Posterior vena cava (tissue), 2 donors: ENCODE measurements around the gene NUCB1. TPM values are rescaled to one million over a fixed set of nuclear protein-coding genes. Genes with fewer than 3 reads are reported as not detected.
"Not testable (repeated sequence)": the region's sequence is repeated elsewhere in the genome, so short reads cannot be mapped to it uniquely, and the experiment has no call there.

Experiments
- DNase-seq: peaks from one replicate; pipeline ENCODE4 v3.0.0-alpha.2; 2020; ENCODE audit warnings: low spot score
- intact Hi-C, 2 donors: fragments of 100-400 bp; cut with DNase I; formaldehyde crosslinking; loops; one replicate each; pipeline versions ENCODE4 v1.14.1 to v1.14.2; 2022 to 2023
- total RNA-seq, 2 donors: library from RNA; stranded (reverse); fragmentation: NEBNext Ultra II Directional; extraction: Animal tissue kit (Norgen Biotek cat#: 25700); gene quantifications; one replicate each; pipeline ENCODE4 v1.2.1, GENCODE V29; 2021
- donor health status: DM: yes; HTN: yes; CAD: no.
- donor health status: DM: yes; HTN: yes; CAD: no.

The NUCB1 gene
- total RNA-seq, 2 donors from 2014 or later: 219 to 282 TPM

GRCh38 chr19:48897181-48897580 lies 2.9 kb upstream of the NUCB1 start:
- DNase-seq: no peak
- intact Hi-C loops: loop anchor here (10.0 kb wide), 2 partner anchors 58 to 68 kb away; partner anchors contain the start of genes BAX (in 1 of the 2) and FTL (in 1 of the 2)

GRCh38 chr19:48899386-48899749 lies 744 bp upstream of the NUCB1 start:
- intact Hi-C loops: loop anchor here (10.0 kb wide), 2 partner anchors 55 to 65 kb away; partner anchors contain the start of genes BAX (in 1 of the 2) and FTL (in 1 of the 2)

GRCh38 chr19:48900477-48901406 lies 630 bp downstream of the NUCB1 start:
- intact Hi-C loops: no loop called here
- no peak for DNase-seq

More at GRCh38 chr19:48899386-48899749, 744 bp upstream of the NUCB1 start:
- not testable (repeated sequence) for DNase-seq

DNA sequence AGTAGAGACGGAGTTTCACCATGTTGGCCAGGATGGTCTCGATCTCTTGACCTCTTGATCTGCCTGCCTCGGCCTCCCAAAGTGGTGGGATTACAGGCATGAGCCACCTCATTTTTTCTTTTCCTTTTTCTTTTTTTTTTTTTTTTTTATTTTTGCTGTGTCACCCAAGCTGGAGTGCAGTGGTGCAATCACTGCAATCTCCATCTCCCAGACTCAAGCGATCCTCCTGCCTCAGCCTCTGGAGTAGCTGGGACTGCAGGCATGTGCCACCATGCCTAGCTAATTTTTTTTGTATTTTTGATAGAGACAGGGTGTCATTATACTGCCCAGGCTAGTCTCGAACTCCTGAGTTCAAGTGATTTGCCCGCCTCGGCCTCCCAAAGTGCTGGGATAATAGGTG lies 2.2 kb downstream of the NUCB1 start:
- DNase-seq, intact Hi-C loops: not testable (repeated sequence)

GRCh38 chr19:48903788-48904187 lies 3.7 kb downstream of the NUCB1 start:
- intact Hi-C loops, DNase-seq: not testable (repeated sequence)

- intact Hi-C loops: no loop called here
- DNase-seq: no peak
Measured at GRCh38 chr19:48905664-48906063, 5.6 kb downstream of the NUCB1 start.

- intact Hi-C loops: no loop called here
- DNase-seq: no peak
Measured at GRCh38 chr19:48906324-48906723, 6.2 kb downstream of the NUCB1 start.

GRCh38 chr19:48907671-48908070 lies 7.6 kb downstream of the NUCB1 start:
- no peak for DNase-seq
- intact Hi-C loops: no loop called here

DNA sequence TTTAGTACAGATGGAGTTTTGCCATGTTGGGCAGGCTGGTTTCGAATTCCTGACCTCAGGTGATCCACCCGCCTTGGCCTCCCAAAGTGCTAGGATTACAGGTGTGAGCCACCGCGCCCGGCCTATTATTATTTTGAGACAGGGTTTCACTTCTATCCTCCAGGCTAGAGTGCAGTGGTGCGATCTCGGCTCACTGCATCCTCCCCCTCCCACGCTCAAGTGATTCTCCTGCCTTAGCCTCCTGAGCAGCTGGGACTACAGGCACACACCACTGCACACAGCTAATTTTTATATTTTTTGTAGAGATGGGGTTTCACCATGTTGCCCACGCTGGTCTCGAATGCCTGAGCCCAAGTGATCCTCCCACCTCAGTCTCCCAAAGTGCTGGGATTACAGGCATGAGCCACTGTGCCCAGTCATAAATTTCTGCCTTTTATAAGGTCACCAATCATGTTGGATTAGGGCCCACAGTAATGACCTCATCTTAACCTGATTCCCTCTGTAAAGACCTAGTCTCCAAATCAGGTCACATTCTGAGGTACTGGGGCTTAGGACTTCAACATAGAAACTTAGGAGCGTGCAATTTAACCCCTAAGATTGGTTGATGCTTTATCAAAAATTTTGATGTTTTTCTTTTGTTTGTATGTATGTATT lies 9.4 kb downstream of the NUCB1 start:
- intact Hi-C loops: loop anchor here in 1 of 2 donors (2.0 kb wide), 1 partner anchor 63 kb away; no protein-coding TSS in a partner anchor
- not testable (repeated sequence) for DNase-seq

DNA sequence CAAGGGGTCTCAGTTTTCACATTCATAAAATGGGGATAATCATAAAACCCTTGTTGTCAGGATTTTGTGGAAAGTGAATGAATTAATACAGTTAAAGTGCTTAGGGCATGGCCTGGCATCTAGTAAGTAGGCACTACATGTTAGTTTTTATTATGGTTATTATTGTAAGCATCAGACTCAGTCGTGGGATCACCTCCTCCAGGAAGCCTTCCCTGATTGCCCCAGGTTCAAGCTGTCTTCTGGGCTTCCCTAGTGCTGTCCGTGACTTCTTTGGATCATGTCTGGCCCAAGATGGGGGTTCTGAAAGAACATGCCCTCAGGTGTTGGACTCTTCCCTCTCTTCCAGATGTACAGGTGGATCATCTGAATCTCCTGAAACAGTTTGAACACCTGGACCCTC lies 10.7 kb downstream of the NUCB1 start:
- DNase-seq: no peak
- intact Hi-C loops: loop anchor here in 1 of 2 donors (2.0 kb wide), 1 partner anchor 64 kb away; no protein-coding TSS in a partner anchor

DNA sequence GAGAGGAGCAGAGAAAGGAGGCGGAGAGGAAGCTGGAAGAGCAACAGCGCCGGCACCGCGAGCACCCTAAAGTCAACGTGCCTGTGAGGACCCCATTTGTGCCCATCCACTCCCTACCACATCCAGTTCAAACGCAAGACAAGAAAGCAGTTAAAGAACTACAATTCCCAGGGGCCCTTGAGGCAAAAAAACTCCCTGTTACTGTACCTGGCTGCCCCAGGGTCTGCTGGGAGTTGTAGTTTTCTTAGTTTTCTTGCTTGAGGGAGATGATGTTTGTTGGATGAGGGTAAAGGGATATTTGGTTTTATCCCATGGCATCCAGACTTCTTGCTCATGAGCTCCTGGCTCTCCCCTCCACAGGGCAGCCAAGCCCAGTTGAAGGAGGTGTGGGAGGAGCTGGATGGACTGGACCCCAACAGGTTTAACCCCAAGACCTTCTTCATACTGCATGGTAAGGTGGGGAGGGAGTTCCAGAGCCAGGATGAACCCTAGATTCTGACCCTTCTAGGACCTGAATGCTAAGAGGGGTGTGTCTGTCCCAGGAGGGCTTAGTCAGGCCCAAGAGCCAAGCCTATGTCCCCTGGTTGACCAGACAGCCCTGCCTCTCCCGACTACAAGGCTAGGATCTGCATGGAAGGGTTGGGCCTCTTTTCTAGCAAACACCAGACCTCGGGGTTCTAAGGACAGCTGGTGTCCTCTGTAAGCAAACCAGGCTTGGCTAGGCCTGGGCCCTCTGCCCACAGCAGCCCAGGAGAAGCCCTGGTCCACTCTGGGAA lies 13.2 kb downstream of the NUCB1 start:
- intact Hi-C loops: no loop called here
- no peak for DNase-seq

- intact Hi-C loops: no loop called here
- no peak for DNase-seq
Measured at GRCh38 chr19:48914181-48914580, 14.1 kb downstream of the NUCB1 start.

DNA sequence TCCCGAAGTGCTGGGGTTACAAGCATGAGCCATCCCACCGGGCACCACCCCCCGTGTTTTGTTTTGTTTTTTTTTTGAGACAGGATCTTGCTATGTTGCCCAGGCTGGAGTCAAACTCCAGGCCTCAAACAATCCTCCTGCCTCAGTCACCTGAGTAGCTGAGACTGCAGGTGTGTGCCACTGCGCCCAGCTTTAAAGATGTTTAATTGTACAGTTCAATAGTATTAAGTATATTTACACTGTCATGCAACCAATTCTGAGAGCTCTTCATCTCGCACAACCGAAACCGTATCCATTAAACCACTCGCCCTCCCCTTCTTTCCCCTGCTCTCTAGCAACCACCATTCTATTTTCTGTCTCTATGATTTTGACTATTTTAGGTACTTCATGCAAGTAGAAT lies 15.6 kb downstream of the NUCB1 start:
- intact Hi-C loops: no loop called here
- no peak for DNase-seq

GRCh38 chr19:48918071-48918470 lies 18.0 kb downstream of the NUCB1 start:
- intact Hi-C loops: no loop called here
- no peak for DNase-seq

DNA sequence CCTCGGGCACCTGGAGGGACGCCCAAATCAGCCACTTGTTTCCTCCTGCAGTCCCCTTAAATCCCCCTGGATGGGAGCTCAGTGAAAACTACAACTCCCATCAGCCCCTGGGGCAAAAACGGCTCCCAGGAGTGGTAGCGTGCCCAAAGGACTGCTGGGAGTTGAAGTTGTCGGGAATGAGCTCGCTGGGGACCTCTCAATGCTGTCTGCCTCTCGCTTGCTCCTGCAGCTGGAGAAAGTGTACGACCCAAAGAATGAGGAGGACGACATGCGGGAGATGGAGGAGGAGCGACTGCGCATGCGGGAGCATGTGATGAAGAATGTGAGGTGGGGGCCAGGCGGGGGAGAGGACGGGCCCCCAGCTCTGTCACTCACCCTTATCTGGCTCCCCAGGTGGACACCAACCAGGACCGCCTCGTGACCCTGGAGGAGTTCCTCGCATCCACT lies 18.7 kb downstream of the NUCB1 start:
- intact Hi-C loops: no loop called here
- no peak for DNase-seq

GRCh38 chr19:48919271-48919670 lies 19.2 kb downstream of the NUCB1 start:
- intact Hi-C loops: not testable (repeated sequence)

DNA sequence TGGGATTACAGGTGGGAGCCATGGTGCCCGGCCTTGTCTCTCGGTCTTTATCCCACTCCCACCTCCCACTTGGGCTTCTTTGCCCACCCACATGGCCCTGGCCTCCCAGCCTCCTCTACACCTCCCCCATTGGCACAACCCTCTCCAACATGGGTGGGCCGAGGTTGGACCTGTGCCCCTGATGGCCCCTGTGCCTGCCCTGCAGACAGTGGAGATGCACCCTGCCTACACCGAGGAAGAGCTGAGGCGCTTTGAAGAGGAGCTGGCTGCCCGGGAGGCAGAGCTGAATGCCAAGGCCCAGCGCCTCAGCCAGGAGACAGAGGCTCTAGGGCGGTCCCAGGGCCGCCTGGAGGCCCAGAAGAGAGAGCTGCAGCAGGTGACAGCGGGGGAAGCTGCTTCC lies 20.8 kb downstream of the NUCB1 start:
- intact Hi-C loops: no loop called here
- DNase-seq: no peak

More at GRCh38 chr19:48919271-48919670, 19.2 kb downstream of the NUCB1 start:
- not testable (repeated sequence) for DNase-seq

DNA sequence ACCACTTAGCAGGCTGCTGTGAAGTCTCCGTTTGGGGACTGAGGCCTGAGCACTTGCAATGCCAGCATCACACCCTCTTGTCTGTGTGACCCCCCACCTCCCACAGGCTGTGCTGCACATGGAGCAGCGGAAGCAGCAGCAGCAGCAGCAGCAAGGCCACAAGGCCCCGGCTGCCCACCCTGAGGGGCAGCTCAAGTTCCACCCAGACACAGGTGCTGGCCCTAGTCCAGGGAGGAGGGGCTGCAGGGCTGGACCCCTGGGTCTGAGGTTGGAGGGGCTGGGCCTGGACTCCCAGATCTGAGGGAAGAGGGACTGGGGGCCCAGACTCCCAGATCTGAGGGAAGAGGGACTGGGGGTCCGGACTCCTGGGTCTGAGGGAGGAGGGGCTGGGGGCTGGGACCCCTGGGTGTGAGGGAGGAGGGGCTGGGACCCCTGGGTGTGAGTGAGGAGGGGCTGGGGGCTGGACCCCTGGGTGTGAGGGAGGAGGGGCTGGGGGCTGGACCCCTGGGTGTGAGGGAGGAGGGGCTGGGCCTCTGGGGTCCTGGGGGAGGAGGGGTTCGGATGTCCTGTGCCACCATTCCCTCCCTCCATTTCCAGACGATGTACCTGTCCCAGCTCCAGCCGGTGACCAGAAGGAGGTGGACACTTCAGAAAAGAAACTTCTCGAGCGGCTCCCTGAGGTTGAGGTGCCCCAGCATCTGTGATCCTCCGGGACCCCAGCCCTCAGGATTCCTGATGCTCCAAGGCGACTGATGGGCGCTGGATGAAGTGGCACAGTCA lies 21.8 kb downstream of the NUCB1 start:
- intact Hi-C loops: no loop called here
- DNase-seq: no peak
